Measurements from ENCODE around the gene SIRPA.
"Not testable (repeated sequence)": the region's sequence is repeated elsewhere in the genome, so short reads cannot be mapped to it uniquely, and the experiment has no call there.

The SIRPA gene

GRCh38 chr20:1899241-1899525 lies 4.0 kb downstream of the SIRPA start:
- Mint-ChIP-seq H3K4me1 (peaks cover 38% of the 10 kb centered on the region), H3K36me3 (no peaks in the 10 kb centered on the region), H3K27me3 (no peaks in the 10 kb centered on the region), H3K4me3 (no peak overlapping the region), H3K9me3 (no peaks in the 10 kb centered on the region), H3K27ac (peak overlapping the region; percentile 83)
- DNase-seq (ENCODE audit: low spot score in 2 of 2) = no peak
- ATAC-seq (ENCODE audit: low read depth) = no peak

- no peak overlapping the region for H3K27ac Mint-ChIP-seq
- H3K9me3 Mint-ChIP-seq = no peaks in the 10 kb centered on the region
- no peaks in the 10 kb centered on the region for H3K27me3 Mint-ChIP-seq
- no peak overlapping the region for H3K4me3 Mint-ChIP-seq
- H3K36me3 Mint-ChIP-seq = no peaks in the 10 kb centered on the region
- DNase-seq (ENCODE audit: low spot score in 2 of 2) (no peak), ATAC-seq (ENCODE audit: low read depth) (peak; percentile 41)
- peaks cover 38% of the 10 kb centered on the region for H3K4me1 Mint-ChIP-seq
Measured at GRCh38 chr20:1900321-1900801, 5.2 kb downstream of the SIRPA start.

GRCh38 chr20:1901704-1902103 lies 6.5 kb downstream of the SIRPA start:
- ATAC-seq (ENCODE audit: low read depth) = no peak

GRCh38 chr20:1902188-1902587 lies 7.0 kb downstream of the SIRPA start:
- Mint-ChIP-seq H3K4me1 (peaks cover 32% of the 10 kb centered on the region), H3K4me3 (no peak overlapping the region), H3K9me3 (no peaks in the 10 kb centered on the region), H3K27ac (peak overlapping the region; percentile 33), H3K27me3 (no peaks in the 10 kb centered on the region), H3K36me3 (no peaks in the 10 kb centered on the region)
- DNase-seq (ENCODE audit: low spot score in 2 of 2) = no peak
- no peak for ATAC-seq (ENCODE audit: low read depth)

More at GRCh38 chr20:1901704-1902103, 6.5 kb downstream of the SIRPA start:
- Mint-ChIP-seq H3K9me3 (no peaks in the 10 kb centered on the region), H3K4me1 (peaks cover 36% of the 10 kb centered on the region), H3K36me3 (no peaks in the 10 kb centered on the region), H3K27ac (no peak overlapping the region), H3K27me3 (no peaks in the 10 kb centered on the region), H3K4me3 (no peak overlapping the region)
- no peak for DNase-seq (ENCODE audit: low spot score in 2 of 2)

- Mint-ChIP-seq H3K27ac (no peak overlapping the region), H3K4me3 (no peak overlapping the region), H3K27me3 (no peaks in the 10 kb centered on the region), H3K4me1 (peaks cover 27% of the 10 kb centered on the region), H3K9me3 (no peaks in the 10 kb centered on the region), H3K36me3 (no peaks in the 10 kb centered on the region)
- ATAC-seq (ENCODE audit: low read depth) = no peak
- DNase-seq (ENCODE audit: low spot score in 2 of 2) = no peak
Measured at GRCh38 chr20:1904135-1904534, 8.9 kb downstream of the SIRPA start.

- ATAC-seq (ENCODE audit: low read depth) = no peak
Measured at GRCh38 chr20:1905009-1905408, 9.8 kb downstream of the SIRPA start.

GRCh38 chr20:1905693-1906092 lies 10.5 kb downstream of the SIRPA start:
- Mint-ChIP-seq H3K27me3 (no peaks in the 10 kb centered on the region), H3K36me3 (no peaks in the 10 kb centered on the region), H3K9me3 (no peaks in the 10 kb centered on the region), H3K4me3 (no peak overlapping the region), H3K4me1 (peaks cover 21% of the 10 kb centered on the region), H3K27ac (peak overlapping the region; percentile 60)
- no peak for DNase-seq (ENCODE audit: low spot score in 2 of 2)
- ATAC-seq (ENCODE audit: low read depth) = no peak

More at GRCh38 chr20:1905009-1905408, 9.8 kb downstream of the SIRPA start:
- Mint-ChIP-seq H3K36me3 (no peaks in the 10 kb centered on the region), H3K4me1 (peaks cover 21% of the 10 kb centered on the region), H3K27me3 (no peaks in the 10 kb centered on the region), H3K9me3 (no peaks in the 10 kb centered on the region), H3K4me3 (no peak overlapping the region), H3K27ac (no peak overlapping the region)
- DNase-seq (ENCODE audit: low spot score in 2 of 2) = no peak

- Mint-ChIP-seq H3K36me3 (no peaks in the 10 kb centered on the region), H3K4me1 (peaks cover 21% of the 10 kb centered on the region)
Measured at GRCh38 chr20:1906361-1907051, 11.3 kb downstream of the SIRPA start.

GRCh38 chr20:1907586-1907985 lies 12.4 kb downstream of the SIRPA start:
- Mint-ChIP-seq H3K36me3 (no peaks in the 10 kb centered on the region), H3K4me3 (no peak overlapping the region), H3K9me3 (no peaks in the 10 kb centered on the region), H3K27ac (no peak overlapping the region), H3K4me1 (peaks cover 21% of the 10 kb centered on the region), H3K27me3 (no peaks in the 10 kb centered on the region)
- ATAC-seq (ENCODE audit: low read depth) = no peak
- no peak for DNase-seq (ENCODE audit: low spot score in 2 of 2)

More at GRCh38 chr20:1906361-1907051, 11.3 kb downstream of the SIRPA start:
- ATAC-seq (ENCODE audit: low read depth) = no peak
- no peak for DNase-seq (ENCODE audit: low spot score in 2 of 2)
- H3K27me3 Mint-ChIP-seq = no peaks in the 10 kb centered on the region
- no peaks in the 10 kb centered on the region for H3K9me3 Mint-ChIP-seq
- no peak overlapping the region for H3K4me3 Mint-ChIP-seq
- H3K27ac Mint-ChIP-seq = peak overlapping the region; percentile 60

GRCh38 chr20:1908191-1908590 lies 13.0 kb downstream of the SIRPA start:
- Mint-ChIP-seq H3K9me3 (no peaks in the 10 kb centered on the region), H3K4me1 (peaks cover 21% of the 10 kb centered on the region), H3K27me3 (no peaks in the 10 kb centered on the region), H3K36me3 (no peaks in the 10 kb centered on the region), H3K27ac (no peak overlapping the region), H3K4me3 (no peak overlapping the region)
- no peak for DNase-seq (ENCODE audit: low spot score in 2 of 2)
- no peak for ATAC-seq (ENCODE audit: low read depth)

GRCh38 chr20:1909097-1909496 lies 13.9 kb downstream of the SIRPA start:
- Mint-ChIP-seq H3K36me3 (no peaks in the 10 kb centered on the region), H3K27me3 (no peaks in the 10 kb centered on the region), H3K4me3 (no peak overlapping the region), H3K27ac (no peak overlapping the region), H3K4me1 (peaks cover 18% of the 10 kb centered on the region), H3K9me3 (no peaks in the 10 kb centered on the region)
- no peak for ATAC-seq (ENCODE audit: low read depth)
- DNase-seq (ENCODE audit: low spot score in 2 of 2) = no peak

GRCh38 chr20:1911536-1911935 lies 16.3 kb downstream of the SIRPA start:
- DNase-seq (ENCODE audit: low spot score in 2 of 2) (no peak), ATAC-seq (ENCODE audit: low read depth) (no peak)
- Mint-ChIP-seq H3K27me3 (no peaks in the 10 kb centered on the region), H3K4me1 (peaks cover 11% of the 10 kb centered on the region), H3K27ac (no peak overlapping the region), H3K4me3 (no peak overlapping the region), H3K9me3 (no peaks in the 10 kb centered on the region), H3K36me3 (no peaks in the 10 kb centered on the region)

- Mint-ChIP-seq H3K36me3 (no peaks in the 10 kb centered on the region), H3K27ac (no peak overlapping the region), H3K9me3 (no peaks in the 10 kb centered on the region), H3K4me3 (no peak overlapping the region), H3K27me3 (no peaks in the 10 kb centered on the region), H3K4me1 (peaks cover 8% of the 10 kb centered on the region)
- ATAC-seq (ENCODE audit: low read depth) = no peak
- no peak for DNase-seq (ENCODE audit: low spot score in 2 of 2)
Measured at GRCh38 chr20:1912053-1912452, 16.8 kb downstream of the SIRPA start.

- DNase-seq (ENCODE audit: low spot score in 2 of 2) (no peak), ATAC-seq (ENCODE audit: low read depth) (no peak)
- H3K4me3 Mint-ChIP-seq = no peak overlapping the region
- no peak overlapping the region for H3K27ac Mint-ChIP-seq
- no peaks in the 10 kb centered on the region for H3K9me3 Mint-ChIP-seq
- H3K4me1 Mint-ChIP-seq = peaks cover 5% of the 10 kb centered on the region
- no peaks in the 10 kb centered on the region for H3K36me3 Mint-ChIP-seq
- no peaks in the 10 kb centered on the region for H3K27me3 Mint-ChIP-seq
Measured at GRCh38 chr20:1912646-1913045, 17.4 kb downstream of the SIRPA start.

GRCh38 chr20:1915233-1915632 lies 20.0 kb downstream of the SIRPA start:
- DNase-seq (ENCODE audit: low spot score in 2 of 2); H3K27ac Mint-ChIP-seq; ATAC-seq (ENCODE audit: low read depth); H3K27me3 Mint-ChIP-seq; H3K4me1 Mint-ChIP-seq; H3K9me3 Mint-ChIP-seq; H3K36me3 Mint-ChIP-seq; H3K4me3 Mint-ChIP-seq: not testable (repeated sequence)
